HG03060 (cell line): ENCODE data around the gene MS4A18.
"Not testable (repeated sequence)": the region's sequence is repeated elsewhere in the genome, so short reads cannot be mapped to it uniquely, and the experiment has no call there.

Experiments
- ATAC-seq: cut with Tn5 transposase; IDR thresholded peaks from one replicate; pipeline ENCODE4 v1.9.1; 2021; ENCODE audit warnings: low read depth, moderate number of reproducible peaks; ENCODE audit not compliant: unreplicated experiment

MS4A18 gene

GRCh38 chr11:60731586-60731985 is 7.1 kb downstream of the MS4A18 start:
- no peak for ATAC-seq

- no peak for ATAC-seq
Measured at GRCh38 chr11:60734279-60734678, 9.8 kb downstream of the MS4A18 start.

- no peak for ATAC-seq
Measured at GRCh38 chr11:60739114-60739513, 14.6 kb downstream of the MS4A18 start.

- ATAC-seq: no peak
Measured at GRCh38 chr11:60740573-60740972, 16.1 kb downstream of the MS4A18 start.

GRCh38 chr11:60741421-60741820 is 16.9 kb downstream of the MS4A18 start:
- ATAC-seq: no peak

- ATAC-seq: no peak
Measured at GRCh38 chr11:60743058-60743457, 18.5 kb downstream of the MS4A18 start.

- ATAC-seq: no peak
Measured at GRCh38 chr11:60744114-60744513, 19.6 kb downstream of the MS4A18 start.

- no peak for ATAC-seq
Measured at GRCh38 chr11:60747359-60747873, 22.9 kb downstream of the MS4A18 start.

- ATAC-seq: no peak
Measured at GRCh38 chr11:60748225-60748624, 23.7 kb downstream of the MS4A18 start.

GRCh38 chr11:60748821-60749220 is 24.3 kb downstream of the MS4A18 start:
- ATAC-seq: no peak

- ATAC-seq: no peak
Measured at GRCh38 chr11:60750911-60751310, 26.4 kb downstream of the MS4A18 start.

GRCh38 chr11:60753309-60753708 is 28.8 kb downstream of the MS4A18 start:
- no peak for ATAC-seq

GRCh38 chr11:60754887-60755286 is 30.4 kb downstream of the MS4A18 start:
- no peak for ATAC-seq

- ATAC-seq: no peak
Measured at GRCh38 chr11:60756307-60757032, 31.9 kb downstream of the MS4A18 start, which contains the start of gene MS4A15. Gene MS4A15 (plus strand): TSS chr11:60756867. CDS start chr11:60763734, 6,867 bp downstream.

GRCh38 chr11:60757231-60757800 is 32.8 kb downstream of the MS4A18 start:
- no peak for ATAC-seq

GRCh38 chr11:60758671-60759070 is 34.2 kb downstream of the MS4A18 start:
- not testable (repeated sequence) for ATAC-seq

GRCh38 chr11:60759438-60760225 is 35.1 kb downstream of the MS4A18 start:
- not testable (repeated sequence) for ATAC-seq

- no peak for ATAC-seq
Measured at GRCh38 chr11:60761436-60762190, 37.1 kb downstream of the MS4A18 start.

GRCh38 chr11:60762851-60763691 is 38.6 kb downstream of the MS4A18 start:
- ATAC-seq: peak; percentile 48
